HCT116 (cell line): Measurements from ENCODE around the gene FAM89B. TPM values are rescaled to one million over a fixed set of nuclear protein-coding genes. Genes with fewer than 3 reads are reported as not detected.

Experiments
- ATAC-seq: fragments of 200-7000 bp; cut with Tn5 transposase; 2 replicates; pipeline ENCODE4 v1.9.1; 2020; ENCODE audit warnings: mild to moderate bottlenecking, moderate library complexity
- BruUV-seq: library from RNA; stranded (reverse); fragments of 400-500 nt; replicated peaks from 2 replicates; lab custom pipeline; 2021; lab: Mats Ljungman, UMichigan
- CTCF ChIA-PET: fragments of 300-600 bp; sonication (Branson Sonifier 250); formaldehyde crosslinking; loops from one replicate; lab custom pipeline; 2021; ENCODE audit warnings: antibody characterized with exemption; lab: Charles Lee
- POLR2A ChIA-PET: fragments of 300-600, 350-600 bp; sonication (Branson Sonifier 250); formaldehyde crosslinking; loops from one replicate; lab custom pipeline; 2021; ENCODE audit warnings: antibody characterized with exemption; lab: Charles Lee
- RAD21 ChIA-PET, 2 experiments: fragments of 300-600 bp; sonication (Branson Sonifier 250); formaldehyde crosslinking; loops; one replicate each; lab custom pipeline; 2023; ENCODE audit warnings: low total read pairs in 2 of 2; ENCODE audit not compliant: uncharacterized antibody in 2 of 2, unreplicated experiment in 2 of 2, low non-redundant PET in 1 of 2; lab: Charles Lee
- DNase-seq: peaks from one replicate; pipeline ENCODE4 v3.0.0-alpha.2; 2010; ENCODE audit warnings: low read depth, low spot score
- H2AFZ ChIP-seq: fragments of 200-600 bp; shearing (Covaris generic), sonication (generic); 2 replicates; pipeline ENCODE4 v1.6.1; 2017; ENCODE audit warnings: low read depth, mixed run types, mixed read lengths, antibody characterized with exemption, low read length; ENCODE audit not compliant: poor library complexity, severe bottlenecking
- H3K27ac ChIP-seq: 2 replicates; pipeline ENCODE4 v1.5.1; 2012; ENCODE audit warnings: low read depth, low read length
- H3K27me3 ChIP-seq: fragments of 200-600 bp; sonication (generic); 2 replicates; pipeline ENCODE4 v1.6.1; 2016; ENCODE audit warnings: mixed run types, low read length, mixed read lengths; ENCODE audit not compliant: insufficient read depth
- H3K36me3 ChIP-seq, 2 experiments: fragments of 200-500 bp in 1 of 2; fragments of 200-600 bp in 1 of 2; sonication (Bioruptor generic) in 1 of 2; sonication (generic) in 1 of 2; 2 replicates each; pipeline versions ENCODE4 v1.5.1 to v1.6.1; 2014 to 2016; ENCODE audit warnings: low read length in 2 of 2, inconsistent platforms in 1 of 2, mixed read lengths in 1 of 2, mixed run types in 1 of 2; ENCODE audit not compliant: insufficient read depth in 2 of 2, control insufficient read depth in 1 of 2
- H3K4me1 ChIP-seq, 2 experiments: fragments of 200-600 bp in 1 of 2; sonication (generic) in 1 of 2; 2 replicates each; pipeline versions ENCODE4 v1.5.1 to v1.6.1; 2012 to 2017; ENCODE audit warnings: low read length in 2 of 2, inconsistent platforms in 1 of 2, mild to moderate bottlenecking in 1 of 2, mixed read lengths in 1 of 2, mixed run types in 1 of 2, moderate library complexity in 1 of 2; ENCODE audit not compliant: insufficient read depth in 2 of 2, control insufficient read depth in 1 of 2
- H3K4me2 ChIP-seq: fragments of 200-600 bp; sonication (generic); 2 replicates; pipeline ENCODE4 v1.6.1; 2017; ENCODE audit warnings: mixed run types, low read length, mixed read lengths
- H3K4me3 ChIP-seq, 2 experiments: fragments of 200-600 bp in 1 of 2; sonication (generic) in 1 of 2; replicated peaks in 1 of 2; 2 replicates each; pipeline ENCODE4 v1.5.1; 2011 to 2016; ENCODE audit warnings: low read length in 2 of 2, control low read depth in 1 of 2, low read depth in 1 of 2, mild to moderate bottlenecking in 1 of 2, mixed read lengths in 1 of 2, mixed run types in 1 of 2
- H3K79me2 ChIP-seq: fragments of 200-600 bp; sonication (generic); 2 replicates; pipeline ENCODE4 v1.6.1; 2017; ENCODE audit warnings: mild to moderate bottlenecking, mixed run types, low read length, moderate library complexity, mixed read lengths; ENCODE audit not compliant: insufficient read depth
- H3K9ac ChIP-seq: fragments of 200-600 bp; sonication (generic); 2 replicates; pipeline ENCODE4 v1.6.1; 2016; ENCODE audit warnings: low read length, mixed read lengths
- H3K9me2 ChIP-seq: fragments of 200-600 bp; sonication (generic), shearing (Covaris generic); 2 replicates; pipeline ENCODE4 v1.6.1; 2017; ENCODE audit warnings: mixed run types, mild to moderate bottlenecking, moderate library complexity; ENCODE audit not compliant: insufficient read depth
- H3K9me3 ChIP-seq, 2 experiments: fragments of 200-500 bp in 1 of 2; fragments of 200-600 bp in 1 of 2; sonication (Bioruptor generic) in 1 of 2; sonication (generic) in 1 of 2; 2 replicates each; pipeline ENCODE4 v1.6.1; 2014 to 2017; ENCODE audit warnings: low read length in 2 of 2, mixed read lengths in 2 of 2, inconsistent platforms in 1 of 2, low read depth in 1 of 2, mild to moderate bottlenecking in 1 of 2, mixed run types in 1 of 2, moderate library complexity in 1 of 2; ENCODE audit not compliant: control insufficient read depth in 1 of 2, insufficient read depth in 1 of 2
- H4K20me1 ChIP-seq: fragments of 200-600 bp; sonication (generic), shearing (Covaris generic); 2 replicates; pipeline ENCODE4 v1.6.1; 2017; ENCODE audit warnings: mixed run types, mild to moderate bottlenecking, moderate library complexity; ENCODE audit not compliant: insufficient read depth
- CEBPB ChIP-seq: IDR thresholded peaks from 2 replicates; pipeline ENCODE4 v1.6.1; 2012; ENCODE audit warnings: low read depth
- CTCF ChIP-seq, 3 experiments: fragments of 200-600 bp in 1 of 3; sonication (generic) in 1 of 3; IDR thresholded peaks in 2 of 3; conservative IDR thresholded peaks in 1 of 3; 2 replicates each; pipeline ENCODE4 v1.5.1; 2012 to 2017; ENCODE audit warnings: low read depth in 2 of 3, low read length in 2 of 3, antibody characterized with exemption in 1 of 3, borderline replicate concordance in 1 of 3, control low read depth in 1 of 3, mild to moderate bottlenecking in 1 of 3, mixed read lengths in 1 of 3, mixed run types in 1 of 3, moderate library complexity in 1 of 3; ENCODE audit not compliant: insufficient read depth in 1 of 3
- EGR1 ChIP-seq: IDR thresholded peaks from 2 replicates; pipeline ENCODE4 v1.6.1; 2012; ENCODE audit warnings: low read depth
- ELF1 ChIP-seq: IDR thresholded peaks from 2 replicates; pipeline ENCODE4 v1.6.1; 2012; ENCODE audit warnings: low read depth, borderline replicate concordance
- EZH2 ChIP-seq: fragments of 200-600 bp; sonication (generic); IDR thresholded peaks from 2 replicates; pipeline ENCODE4 v1.6.1; 2017; ENCODE audit warnings: antibody characterized with exemption, mixed run types
- EZH2phosphoT487 ChIP-seq: fragments of 200-600 bp; IDR thresholded peaks from 2 replicates; pipeline ENCODE4 v1.6.1; 2018; ENCODE audit warnings: antibody characterized with exemption, borderline replicate concordance
- FOSL1 ChIP-seq: IDR thresholded peaks from 2 replicates; pipeline ENCODE4 v1.6.1; 2012; ENCODE audit warnings: low read depth
- POLR2A ChIP-seq: IDR thresholded peaks from 2 replicates; pipeline ENCODE4 v1.7.0; 2011; ENCODE audit warnings: borderline replicate concordance; ENCODE audit not compliant: insufficient read depth, insufficient read length; ENCODE audit errors: extremely low read depth
- POLR2AphosphoS5 ChIP-seq: IDR thresholded peaks from 2 replicates; pipeline ENCODE4 v1.6.1; 2011; ENCODE audit warnings: mild to moderate bottlenecking, low read depth, low read length, moderate library complexity
- RAD21 ChIP-seq: IDR thresholded peaks from 2 replicates; pipeline ENCODE4 v1.6.1; 2012; ENCODE audit warnings: low read depth, mild to moderate bottlenecking
- REST ChIP-seq: IDR thresholded peaks from 2 replicates; pipeline ENCODE4 v1.6.1; 2012; ENCODE audit warnings: low read depth
- TCF7L2 ChIP-seq: IDR thresholded peaks from 2 replicates; pipeline ENCODE4 v1.7.0; 2011; ENCODE audit warnings: borderline replicate concordance, inconsistent platforms; ENCODE audit not compliant: insufficient read depth, insufficient read length; ENCODE audit errors: extremely low read depth
- ZFX ChIP-seq: fragments of 450-650 bp; IDR thresholded peaks from 2 replicates; pipeline ENCODE4 v1.6.1; 2017
- intact Hi-C: fragments of 100-400 bp; cut with micrococcal nuclease; formaldehyde crosslinking; loops from 2 replicates; pipeline ENCODE4 v1.10.0; 2022
- total RNA-seq: library from RNA; stranded (reverse); gene quantifications from one replicate; pipeline ENCODE4 v1.2.1, GENCODE V29; 2021; ENCODE audit not compliant: unreplicated experiment

The FAM89B gene
- total RNA-seq, 1 experiment from 2014 or later: 60.0 TPM

- H2AFZ ChIP-seq: no peak within 1 kb of the TSS
- no peak for TF ChIP-seq TCF7L2
- no peak for TF ChIP-seq EZH2phosphoT487
- no peak for TF ChIP-seq ELF1
- no peak for TF ChIP-seq REST
- no peak for TF ChIP-seq RAD21
- no peak for TF ChIP-seq EGR1
- TF ChIP-seq EZH2: no peak
- TF ChIP-seq CTCF (IDR thresholded peaks at IDR 0.05 in 2 of 3, conservative IDR thresholded peaks at IDR 0.05 in 1 of 3; ENCODE audit: borderline replicate concordance in 1 of 3, insufficient read depth in 1 of 3, low read depth in 2 of 3, low read length in 2 of 3): no peak
- TF ChIP-seq CEBPB: no peak
- no peak for TF ChIP-seq POLR2A
- TF ChIP-seq POLR2AphosphoS5: no peak
- no peak for TF ChIP-seq ZFX
- no peak for TF ChIP-seq FOSL1
- no peak within 1 kb of the TSS for H3K4me3 ChIP-seq
- no peak within 1 kb of the TSS; the same call in 1 of the 2 replicates for H3K27ac ChIP-seq
- H3K4me1 ChIP-seq: peaks cover 12 to 19% of the 10 kb centered on the region in 2 experiments
- H3K36me3 ChIP-seq: peaks cover 0 to 6% of the 10 kb centered on the region in 2 experiments; a peak in 1 of 4 replicates
- no peaks in the 10 kb centered on the region for H3K79me2 ChIP-seq
- no peak within 1 kb of the TSS for H3K9ac ChIP-seq
- H3K9me3 ChIP-seq: no peaks in the 10 kb centered on the region
- ChIA-PET RAD21 (no interaction called here), CTCF (interaction anchor here (3.5 kb wide), 1 partner anchor 54 kb away, joined by 28 read pairs; no protein-coding TSS in a partner anchor), POLR2A (no interaction called here)
- H3K9me2 ChIP-seq: no peaks in the 10 kb centered on the region
- no peaks in the 10 kb centered on the region for H3K27me3 ChIP-seq
- intact Hi-C loops: no loop called here
- peak within 1 kb of the TSS; percentile 36 for H3K4me2 ChIP-seq
- BruUV-seq: no TSS peak
- no peaks in the 10 kb centered on the region for H4K20me1 ChIP-seq
- ATAC-seq (peak; percentile 63), DNase-seq (no peak)
Measured at GRCh38 chr11:65595543-65596281, 23.4 kb downstream of the FAM89B start, which contains the start of gene KCNK7. Gene KCNK7, minus strand, starts transcription at chr11:65595800. Its CDS starts 28 bp downstream, at chr11:65595772.
